ENCODE data around the gene YKT6. TPM values are rescaled to one million over a fixed set of nuclear protein-coding genes. Genes with fewer than 3 reads are reported as not detected.

YKT6 gene
- total RNA-seq, 2 donors from 2014 or later, result 56.7 to 71.8 TPM

DNA sequence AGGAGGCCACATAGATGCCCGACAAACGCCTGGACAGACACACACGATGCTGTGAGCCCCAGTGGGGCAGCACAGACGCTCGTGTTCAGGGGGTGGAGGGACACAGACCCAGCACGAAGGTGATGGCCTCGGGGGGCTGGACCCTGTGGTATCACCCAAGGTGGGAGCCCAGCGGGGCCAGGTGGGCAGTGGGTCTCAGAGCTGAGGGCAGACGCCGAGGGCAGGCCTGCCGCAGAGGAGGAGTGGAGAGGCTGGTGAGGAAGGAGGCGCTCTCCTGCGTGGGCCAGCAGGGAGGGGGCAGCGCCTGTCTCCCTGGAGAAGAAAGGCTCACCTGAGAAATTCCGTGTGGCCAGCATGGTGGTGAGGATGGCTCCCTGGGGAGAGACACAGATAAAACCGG, 39.6 kb downstream of the YKT6 start:
- intact Hi-C loops (cut with DNase I), result loop anchor here (5.0 to 10.0 kb wide), 2 partner anchors 237 to 324 kb away; no protein-coding TSS in a partner anchor
- DNase-seq (ENCODE audit: low spot score), result no peak

DNA sequence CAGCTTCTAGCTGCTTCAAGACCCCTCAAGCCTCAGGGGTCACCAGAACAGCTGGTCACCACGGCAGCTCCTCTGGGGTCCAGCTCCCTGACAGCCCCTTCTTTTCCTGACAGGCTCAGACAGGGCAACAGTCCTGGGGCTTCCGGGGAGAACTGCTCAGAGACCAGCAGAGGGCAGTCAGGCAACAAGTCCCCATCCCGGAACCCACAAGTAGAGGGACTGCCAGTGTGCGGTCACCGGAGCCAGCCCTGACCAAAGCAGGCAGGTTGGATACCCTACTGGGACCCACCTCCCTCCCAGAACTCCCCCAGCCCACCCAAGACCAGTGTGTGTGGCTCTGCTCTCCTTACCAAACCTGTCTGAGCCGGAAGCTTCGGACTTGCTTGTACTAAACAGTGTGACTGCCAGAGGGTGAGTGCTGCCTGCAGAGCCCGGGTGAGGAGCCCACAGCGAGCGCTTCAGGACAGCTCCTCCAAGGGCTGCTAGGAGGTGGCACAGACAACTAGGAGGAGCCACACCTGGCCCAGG, 40.3 kb downstream of the YKT6 start:
- peak; percentile 89 for DNase-seq (ENCODE audit: low spot score)
- intact Hi-C loops (cut with DNase I), result loop anchor here (5.0 to 10.0 kb wide), 2 partner anchors 236 to 324 kb away; no protein-coding TSS in a partner anchor

DNA sequence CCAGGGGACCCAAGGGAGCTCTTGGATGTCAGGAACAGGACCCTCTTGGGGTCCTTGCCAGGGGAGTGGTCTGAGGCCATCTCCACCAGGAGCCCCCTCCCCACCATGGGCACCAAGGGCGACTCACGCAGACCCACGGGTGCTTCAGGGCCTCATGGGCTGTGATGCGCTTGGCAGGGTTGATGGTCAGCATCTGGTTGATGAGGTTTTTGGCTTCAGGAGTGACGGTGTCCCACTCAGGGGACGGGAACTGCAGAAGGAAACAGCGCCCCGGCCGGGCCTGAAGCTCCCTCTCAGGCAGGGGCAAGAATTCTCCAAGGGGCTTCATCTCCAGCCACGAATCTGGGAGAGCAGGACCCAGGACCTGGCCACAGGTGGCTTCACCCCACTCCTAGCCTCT, 41.3 kb downstream of the YKT6 start:
- intact Hi-C loops (cut with DNase I), result loop anchor here (5.0 to 10.0 kb wide), 2 partner anchors 235 to 323 kb away; no protein-coding TSS in a partner anchor
- no peak for DNase-seq (ENCODE audit: low spot score)

DNA sequence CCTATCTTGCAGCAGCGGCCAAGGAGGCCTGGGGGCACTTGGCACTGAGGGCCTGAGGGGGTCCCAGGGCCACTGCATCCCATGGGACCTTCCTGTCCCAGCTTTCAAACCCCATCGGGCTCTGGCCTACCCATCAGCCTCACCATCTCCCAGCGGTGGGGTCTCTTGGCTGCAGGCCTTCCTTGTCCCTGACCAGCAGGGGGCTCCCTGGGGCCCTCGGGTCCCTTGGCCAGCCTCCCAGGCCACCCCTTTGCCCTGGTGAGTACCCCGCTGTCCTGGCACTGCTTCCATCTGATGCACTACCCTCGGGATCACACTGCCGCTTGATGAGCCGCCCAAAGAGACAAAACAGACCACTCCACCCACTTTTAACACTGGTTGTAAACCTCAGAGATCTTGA, 43.5 kb downstream of the YKT6 start:
- intact Hi-C loops (cut with DNase I), result loop anchor here (5.0 to 10.0 kb wide), 2 partner anchors 233 to 321 kb away; no protein-coding TSS in a partner anchor
- DNase-seq (ENCODE audit: low spot score), result no peak

DNA sequence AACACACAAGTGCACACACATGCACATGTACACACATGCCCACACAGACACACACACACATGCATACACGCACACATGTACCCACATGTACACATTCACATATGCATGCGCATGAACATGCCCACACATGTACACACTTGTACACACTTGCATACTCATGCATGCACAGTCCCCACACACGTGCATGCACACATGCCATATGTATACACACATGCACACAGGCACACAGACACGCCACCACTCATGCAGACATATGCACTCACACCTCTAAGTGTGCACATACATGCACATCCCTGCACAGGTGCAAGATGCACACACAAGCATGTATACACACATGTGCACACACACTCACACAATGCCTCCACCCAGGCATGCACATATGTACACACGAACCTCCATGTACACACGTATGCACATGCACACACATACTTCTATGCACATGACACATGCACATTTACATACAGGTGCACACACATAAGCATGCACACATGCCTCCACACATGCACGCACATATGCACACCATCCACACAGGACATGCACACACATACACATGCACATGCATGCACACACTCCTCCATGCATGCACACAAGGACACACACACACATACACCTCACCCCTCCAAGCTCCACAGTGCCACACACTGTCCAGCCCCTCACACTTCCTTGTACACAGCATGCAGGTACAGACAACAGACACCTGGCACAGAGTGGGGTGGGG, 45.8 kb downstream of the YKT6 start:
- DNase-seq (ENCODE audit: low spot score), result no peak
- intact Hi-C loops (cut with DNase I), result loop anchor here in 1 of 2 donors (5.0 to 10.0 kb wide), 2 partner anchors 61 to 318 kb away; no protein-coding TSS in a partner anchor

DNA sequence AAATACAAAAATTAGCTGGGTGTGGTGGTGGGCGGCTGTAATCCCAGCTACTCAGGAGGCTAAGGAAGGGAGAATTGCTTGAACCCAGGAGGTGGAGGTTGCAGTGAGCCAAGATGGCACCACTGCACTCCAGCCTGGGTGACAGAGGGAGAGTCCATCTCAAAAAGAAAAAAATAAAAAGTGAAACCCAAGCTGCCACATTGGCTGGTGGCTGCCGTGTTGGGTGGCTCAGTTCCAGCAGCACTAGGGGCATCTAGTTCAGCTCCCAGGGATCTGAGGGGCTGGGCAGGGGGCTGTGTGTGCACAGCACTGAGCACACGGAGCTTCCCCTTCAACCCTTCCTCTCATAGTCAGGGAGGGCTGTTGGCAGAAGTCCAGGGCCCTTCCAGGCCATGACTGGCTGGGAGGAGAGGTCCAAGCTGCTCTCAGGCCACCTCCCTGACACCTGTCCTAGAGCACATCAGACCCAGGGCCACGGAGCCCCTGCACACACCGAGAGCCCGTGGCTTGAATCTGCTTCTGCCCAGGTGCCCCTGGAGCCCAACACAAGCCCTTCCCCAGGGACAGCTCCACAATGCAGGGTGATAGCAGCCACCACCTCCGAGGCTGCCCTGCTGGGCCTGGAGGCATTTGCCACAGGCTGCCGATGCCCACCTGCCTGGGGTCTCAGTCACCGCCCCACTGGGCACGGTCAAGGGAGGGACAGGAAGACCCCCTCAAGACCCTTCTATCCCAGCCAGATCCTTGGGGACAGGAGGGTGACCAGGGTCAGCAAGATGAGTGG, 47.3 kb downstream of the YKT6 start:
- intact Hi-C loops (cut with DNase I), result loop anchor here in 1 of 2 donors (5.0 to 10.0 kb wide), 2 partner anchors 59 to 317 kb away; no protein-coding TSS in a partner anchor

DNA sequence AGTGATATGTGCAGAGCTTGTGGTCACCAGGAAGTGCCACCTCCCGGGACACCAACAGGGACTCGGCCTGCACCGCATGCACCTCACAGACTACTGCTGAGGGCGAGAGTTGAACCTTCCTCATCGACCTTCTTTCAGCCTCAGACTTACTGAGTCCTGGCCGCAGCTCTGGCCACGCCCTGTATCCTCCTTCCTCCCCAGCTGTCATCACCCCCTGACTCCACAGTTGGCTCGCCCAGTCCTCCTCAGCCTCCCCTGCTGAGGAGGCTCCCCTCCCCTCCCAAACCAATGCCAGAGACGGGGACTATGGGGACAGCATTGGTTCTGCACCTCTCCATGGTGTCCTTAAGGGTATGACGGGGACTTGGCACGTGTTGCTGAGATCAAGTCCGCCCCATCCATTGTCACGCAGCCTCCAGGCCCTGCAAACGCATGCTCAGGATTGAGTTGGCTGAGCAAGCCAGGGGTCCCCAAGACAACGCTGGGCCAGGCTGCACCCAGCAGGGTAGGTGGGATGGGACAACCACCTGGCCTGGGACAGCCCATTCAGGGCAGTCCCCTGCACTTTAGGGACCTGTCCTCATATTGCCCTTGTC, 49.0 kb downstream of the YKT6 start:
- intact Hi-C loops (cut with DNase I), result loop anchor here in 1 of 2 donors (5.0 to 10.0 kb wide), 2 partner anchors 58 to 315 kb away; no protein-coding TSS in a partner anchor
- no peak for DNase-seq (ENCODE audit: low spot score)

More for the DNA sequence above, 47.3 kb downstream of the YKT6 start:
- DNase-seq (ENCODE audit: low spot score), result no peak

DNA sequence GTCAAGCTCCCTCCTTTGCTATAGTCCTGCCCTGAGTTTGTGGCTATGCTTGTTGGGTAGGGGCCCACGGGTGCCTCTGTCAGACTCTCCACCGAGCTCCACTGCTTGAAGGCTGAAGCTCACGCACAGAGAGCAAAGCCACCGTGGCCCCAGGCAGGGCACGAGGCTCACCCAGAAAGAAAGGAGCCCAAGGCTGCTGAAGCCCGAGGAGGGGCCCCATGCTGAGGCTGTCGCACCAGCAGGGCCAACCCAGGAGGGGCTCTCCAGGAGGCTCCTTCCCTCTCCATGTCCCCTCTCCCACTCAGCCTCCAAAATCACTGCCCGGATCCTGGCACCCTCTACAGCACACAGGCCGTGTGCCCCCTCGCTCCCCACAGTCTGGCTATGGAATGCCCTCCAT, 50.5 kb downstream of the YKT6 start:
- intact Hi-C loops (cut with DNase I), result no loop called here
- no peak for DNase-seq (ENCODE audit: low spot score)

DNA sequence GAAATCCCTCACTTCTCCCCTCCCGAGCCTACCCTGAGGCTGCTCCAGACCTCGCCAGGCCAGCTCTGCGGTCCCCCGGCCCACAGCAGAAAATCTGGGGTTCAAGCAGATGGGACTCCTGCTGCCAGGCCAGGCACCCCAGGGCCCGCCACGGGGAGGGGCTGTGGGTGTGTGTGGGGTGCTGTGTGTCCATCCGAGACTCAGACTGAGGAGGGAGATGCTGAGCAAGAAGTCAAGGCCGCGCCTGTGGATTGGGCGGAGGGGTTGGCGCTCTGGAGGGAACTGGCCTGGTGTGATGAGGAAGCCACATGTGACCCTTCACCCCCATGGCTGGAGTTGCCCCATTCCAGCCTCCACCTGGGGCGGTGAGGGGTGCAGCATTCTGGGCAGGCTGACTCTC, 51.1 kb downstream of the YKT6 start:
- no peak for DNase-seq (ENCODE audit: low spot score)
- intact Hi-C loops (cut with DNase I), result no loop called here

DNA sequence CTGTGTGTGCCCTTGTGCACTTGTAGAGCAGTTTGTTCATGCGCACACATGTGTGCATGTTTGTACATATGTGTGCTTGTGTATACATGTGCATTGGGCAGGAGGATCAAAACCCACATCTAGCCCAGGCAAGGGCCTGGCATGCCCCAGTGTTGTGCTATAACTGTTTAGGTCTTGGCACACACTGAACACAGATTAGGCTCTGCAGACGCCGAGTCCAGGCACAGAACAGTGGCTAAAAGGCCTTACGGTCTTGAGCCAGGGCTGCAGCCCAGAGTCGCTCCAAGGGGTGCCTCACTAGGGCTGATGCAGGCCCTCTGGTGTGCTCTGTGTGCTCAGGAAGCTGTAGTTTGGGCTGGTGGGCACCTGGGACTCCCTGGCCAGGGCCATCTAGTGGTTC, 55.7 kb downstream of the YKT6 start:
- intact Hi-C loops (cut with DNase I), result no loop called here
- DNase-seq (ENCODE audit: low spot score), result no peak

DNA sequence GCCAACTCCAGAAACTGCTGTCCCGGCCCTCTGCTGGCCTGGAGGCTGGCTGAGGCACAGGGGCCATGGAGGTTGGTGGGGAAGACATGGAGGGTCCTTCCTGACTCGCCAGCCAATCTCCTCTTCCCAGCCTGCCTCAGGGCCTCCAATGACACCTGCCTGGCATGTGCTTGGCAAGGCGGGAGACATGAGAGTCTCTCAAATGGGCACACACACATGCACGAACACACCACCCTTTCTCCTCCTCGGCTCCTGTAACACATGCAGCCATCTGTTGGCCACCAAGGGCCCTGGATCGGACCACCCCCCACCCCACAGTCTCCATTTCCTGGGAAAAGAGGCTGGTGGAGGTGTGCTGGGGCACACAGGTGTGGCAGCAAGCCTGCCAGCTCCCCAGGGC, 56.4 kb downstream of the YKT6 start:
- no peak for DNase-seq (ENCODE audit: low spot score)
- intact Hi-C loops (cut with DNase I), result no loop called here

DNA sequence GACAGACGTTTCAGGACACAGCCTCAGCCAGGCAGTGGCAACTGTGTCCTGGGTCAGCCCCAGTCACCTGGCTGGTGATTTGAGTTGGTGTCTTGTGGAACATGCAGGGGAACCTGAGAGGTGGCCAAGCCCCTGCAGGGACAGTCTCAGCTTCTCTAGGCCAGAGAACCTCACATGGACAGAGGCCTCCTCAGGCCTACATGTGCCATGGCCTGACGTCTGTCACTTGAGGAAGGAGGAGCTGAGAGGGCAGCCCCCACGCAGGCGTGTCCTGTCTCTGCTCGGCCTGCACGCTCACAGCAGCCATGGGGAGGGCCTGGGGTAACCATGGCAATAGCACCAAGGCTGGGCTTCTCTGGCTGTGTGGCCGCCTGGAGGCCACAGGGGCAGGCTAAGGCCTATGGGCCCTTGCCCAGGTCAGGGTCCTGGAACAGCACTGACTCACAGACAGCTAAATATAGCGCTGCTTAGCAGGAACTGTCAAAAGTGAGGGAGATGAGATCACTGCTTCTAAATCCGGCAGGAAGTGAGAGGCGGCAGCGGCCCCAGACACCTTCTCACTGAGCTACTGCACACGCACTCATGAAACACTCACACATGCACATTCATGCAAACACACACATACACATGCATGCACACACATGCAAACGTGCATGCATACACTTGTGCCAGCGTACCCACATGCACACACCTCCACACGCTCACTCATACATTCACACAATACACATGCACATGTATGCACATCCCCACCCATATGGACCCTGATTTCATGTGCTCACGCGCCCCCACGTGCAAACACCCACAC, 57.0 kb downstream of the YKT6 start:
- intact Hi-C loops (cut with DNase I), result no loop called here
- peak; percentile 94 for DNase-seq (ENCODE audit: low spot score)

DNA sequence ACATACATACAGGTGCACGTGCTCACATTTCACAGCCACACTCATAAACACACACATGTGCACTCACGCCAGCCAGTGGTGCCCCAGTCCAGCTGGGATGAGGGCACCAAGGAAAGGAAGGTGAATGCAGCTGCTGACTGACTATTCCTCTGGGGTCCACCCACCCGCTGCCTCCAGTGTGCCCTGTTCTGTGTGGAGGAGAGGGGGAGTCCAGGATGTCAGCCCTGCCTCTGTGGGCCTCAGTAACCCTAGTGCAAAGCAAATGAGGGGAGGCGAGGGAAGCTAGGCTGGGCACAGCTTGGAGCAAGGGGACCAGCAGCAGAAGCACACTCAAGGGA, 57.6 kb downstream of the YKT6 start:
- intact Hi-C loops (cut with DNase I), result no loop called here
- DNase-seq (ENCODE audit: low spot score), result no peak

DNA sequence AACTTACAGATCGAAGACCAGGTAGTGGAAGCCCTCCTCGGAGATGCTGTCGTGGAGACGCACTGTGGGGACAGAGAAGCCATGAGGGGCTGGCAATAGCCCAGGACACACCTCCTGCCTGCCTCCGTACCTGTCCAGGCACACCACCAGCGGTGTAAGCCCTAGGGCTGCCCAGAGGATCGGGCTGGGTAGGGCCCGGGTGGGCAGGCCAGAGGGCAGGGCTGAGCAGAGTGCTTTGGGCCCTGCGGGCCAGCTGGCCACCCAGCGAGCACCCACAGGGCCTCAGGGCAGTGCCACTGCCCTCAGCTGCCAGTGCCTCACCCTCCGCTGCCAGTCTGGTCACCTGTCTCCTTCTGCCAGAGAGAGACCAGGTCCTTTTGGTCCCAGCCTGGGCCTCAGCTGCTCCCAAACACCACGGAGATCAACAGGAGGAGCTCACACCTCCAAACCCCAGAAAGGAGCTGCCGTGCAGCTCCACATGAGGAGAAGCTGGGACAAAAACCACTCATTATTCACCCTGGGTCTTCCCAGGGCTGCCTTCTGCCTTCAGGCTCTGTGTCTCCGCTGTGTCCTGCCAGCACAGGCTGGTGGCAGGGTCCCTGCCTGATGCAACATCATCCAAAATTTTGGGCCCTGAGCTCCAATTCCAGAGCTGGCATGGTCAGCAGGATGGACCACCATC, 58.2 kb downstream of the YKT6 start:
- intact Hi-C loops (cut with DNase I), result no loop called here
- DNase-seq (ENCODE audit: low spot score), result no peak

DNA sequence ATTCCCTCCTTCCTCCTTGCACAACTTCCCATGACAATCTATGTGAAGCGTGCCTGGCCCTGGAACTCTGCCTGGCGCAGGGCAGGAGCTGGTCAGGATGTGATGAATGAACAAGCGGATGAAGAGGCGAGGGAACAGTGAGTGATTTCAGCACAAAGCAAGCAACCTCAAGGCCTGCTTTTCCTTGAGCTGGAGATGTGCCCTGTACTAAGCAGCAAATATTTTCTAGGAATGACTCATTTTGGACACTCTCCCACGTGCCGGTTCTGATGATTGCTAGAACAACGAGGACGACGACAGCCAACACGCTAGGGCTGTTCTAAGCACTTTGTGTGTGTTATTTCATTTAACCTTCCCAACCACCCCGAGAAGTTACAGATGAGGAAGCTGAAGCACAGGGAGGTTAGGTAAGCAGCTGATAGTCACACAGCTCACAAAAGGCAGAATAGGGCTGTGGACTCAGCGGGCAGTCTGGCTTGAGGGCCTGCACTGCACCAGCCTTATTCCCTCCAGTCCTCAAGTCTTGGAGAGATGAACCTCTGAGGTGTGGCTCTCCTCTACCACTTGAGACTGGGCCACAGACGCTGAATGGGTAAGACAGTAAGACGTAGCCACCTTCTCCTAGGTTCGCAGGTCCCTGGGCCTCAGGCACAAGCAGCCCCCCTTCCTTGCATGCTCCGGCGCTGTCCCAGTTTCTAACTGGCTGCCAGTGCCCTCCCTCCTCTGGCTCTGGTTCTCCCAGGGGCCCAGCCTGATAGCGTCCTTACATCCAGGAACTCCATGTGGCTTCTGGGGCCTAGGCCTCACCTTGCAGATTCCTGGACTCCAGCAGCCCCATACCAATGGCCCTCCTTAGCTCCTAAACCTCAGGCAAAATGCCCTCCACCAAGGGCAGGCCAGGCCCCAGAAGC, 59.0 kb downstream of the YKT6 start:
- intact Hi-C loops (cut with DNase I), result no loop called here
- DNase-seq (ENCODE audit: low spot score), result peak; percentile 93

DNA sequence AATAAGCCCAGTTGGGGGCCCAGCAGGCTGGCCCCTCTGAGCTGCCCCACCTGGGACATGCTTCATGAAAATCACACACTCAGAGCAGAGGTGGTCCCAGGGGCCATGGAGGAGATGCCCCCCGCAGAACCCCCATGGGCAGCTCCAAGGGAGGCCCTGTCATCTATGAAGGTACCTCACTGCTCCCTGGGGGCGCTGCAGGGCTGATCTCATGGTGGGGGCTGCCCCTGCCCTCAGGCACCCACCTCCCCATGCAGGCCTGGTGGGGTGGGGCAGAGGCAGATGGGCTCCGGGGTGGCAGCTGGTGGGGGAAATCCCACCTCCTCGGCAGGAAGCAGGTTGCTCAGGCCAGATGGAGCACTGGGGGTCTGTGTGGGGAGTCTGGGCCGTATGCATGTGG, 60.5 kb downstream of the YKT6 start:
- intact Hi-C loops (cut with DNase I), result no loop called here
- DNase-seq (ENCODE audit: low spot score), result no peak

DNA sequence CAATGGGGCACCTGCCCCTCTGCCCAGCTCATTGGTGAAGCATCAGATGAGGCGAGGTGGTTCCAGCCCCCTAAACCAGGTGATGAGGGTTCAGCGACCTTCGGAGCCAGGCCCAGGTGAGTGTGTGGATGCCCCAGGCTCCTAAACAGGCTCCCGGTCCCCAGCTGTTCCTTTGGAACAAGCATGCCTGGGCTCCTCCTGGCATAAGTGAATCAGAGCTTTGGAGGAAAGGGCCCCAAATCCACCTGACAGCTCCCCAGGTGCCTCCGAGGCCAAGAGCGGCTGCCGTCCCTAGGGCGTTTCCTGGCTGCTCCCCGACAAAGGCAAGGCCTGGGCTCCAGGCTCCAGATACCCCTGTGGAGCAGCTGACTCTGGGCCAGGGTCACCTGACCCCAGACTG, 61.3 kb downstream of the YKT6 start:
- no peak for DNase-seq (ENCODE audit: low spot score)

More for the DNA sequence above, 61.3 kb downstream of the YKT6 start:
- intact Hi-C loops (cut with DNase I), result no loop called here
